GM18517 (cell line): ENCODE data around the gene CDC25B.
A peak's percentile ranks its signal among the peaks of the same experiment; 100 is the strongest.

Experiments used
- ATAC-seq: cut with Tn5 transposase; IDR thresholded peaks from one replicate; pipeline ENCODE4 v1.9.1; 2021; ENCODE audit warnings: mild to moderate bottlenecking, moderate library complexity; ENCODE audit not compliant: unreplicated experiment

CDC25B gene

DNA sequence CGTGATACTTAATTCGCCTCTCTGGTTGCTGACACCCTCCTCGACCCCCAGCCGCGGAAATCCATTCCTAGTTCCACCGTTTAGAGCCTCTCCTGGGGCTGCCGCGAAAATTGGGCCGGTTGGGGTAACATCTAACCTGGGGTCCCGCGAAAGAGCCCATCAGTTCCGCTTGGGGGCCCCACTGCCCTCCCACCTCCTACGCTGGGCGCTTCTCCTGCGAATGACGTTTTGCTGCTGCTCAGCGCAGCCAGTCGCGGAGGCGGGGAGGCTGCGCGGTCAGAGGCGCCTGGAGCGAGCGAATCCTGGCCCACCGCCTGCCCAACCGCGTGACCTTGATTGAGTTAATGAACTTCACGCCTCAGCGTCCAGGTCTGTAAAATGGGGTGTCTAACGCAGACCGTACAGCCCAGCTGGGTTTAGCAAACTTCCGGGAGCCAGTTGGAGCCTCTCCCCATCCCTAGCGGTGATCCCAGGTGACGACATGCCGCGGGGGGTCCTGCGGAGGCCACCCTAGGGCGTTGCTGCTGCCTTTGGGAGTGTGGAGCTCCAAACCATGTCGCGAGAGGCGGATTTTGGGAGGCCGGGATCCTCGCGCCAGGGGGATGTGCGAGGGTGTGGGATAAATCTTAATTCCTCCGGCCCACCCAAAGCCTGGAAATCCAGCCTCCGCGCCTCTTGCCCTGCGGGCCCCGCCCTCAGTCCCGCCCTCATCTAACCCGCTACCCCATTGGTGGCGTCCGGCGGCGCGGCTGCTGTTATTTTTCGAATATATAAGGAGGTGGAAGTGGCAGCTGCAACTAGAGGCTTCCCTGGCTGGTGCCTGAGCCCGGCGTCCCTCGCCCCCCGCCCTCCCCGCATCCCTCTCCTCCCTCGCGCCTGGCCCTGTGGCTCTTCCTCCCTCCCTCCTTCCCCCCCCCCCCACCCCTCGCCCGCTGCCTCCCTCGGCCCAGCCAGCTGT, at the start of gene CDC25B:
CDC25B (plus strand) TSS at position 800 of the 958 bp plus-strand sequence. CDS start 222 bp downstream, outside the sequence.
- ATAC-seq: peak; percentile 49

DNA sequence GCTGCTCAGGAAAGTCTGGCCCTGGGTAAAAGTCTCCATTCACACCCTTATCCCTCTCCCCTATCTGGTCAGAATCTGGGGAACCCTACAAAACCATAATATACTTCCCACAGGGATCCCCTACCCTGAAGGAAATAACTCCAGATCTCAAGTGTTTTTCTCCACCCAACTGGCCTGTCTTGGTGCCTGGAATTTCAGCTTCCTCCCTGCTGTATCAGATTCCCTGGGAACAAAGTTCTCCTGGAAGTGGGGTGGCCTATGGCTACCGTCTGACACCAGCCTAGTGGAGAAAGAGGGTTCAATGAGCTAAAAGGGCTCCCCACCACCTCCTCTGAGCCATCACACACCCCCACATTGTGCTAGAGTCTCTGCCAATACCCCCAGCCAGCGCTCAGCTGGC, 48.6 kb upstream of the CDC25B start:
- ATAC-seq: no peak

DNA sequence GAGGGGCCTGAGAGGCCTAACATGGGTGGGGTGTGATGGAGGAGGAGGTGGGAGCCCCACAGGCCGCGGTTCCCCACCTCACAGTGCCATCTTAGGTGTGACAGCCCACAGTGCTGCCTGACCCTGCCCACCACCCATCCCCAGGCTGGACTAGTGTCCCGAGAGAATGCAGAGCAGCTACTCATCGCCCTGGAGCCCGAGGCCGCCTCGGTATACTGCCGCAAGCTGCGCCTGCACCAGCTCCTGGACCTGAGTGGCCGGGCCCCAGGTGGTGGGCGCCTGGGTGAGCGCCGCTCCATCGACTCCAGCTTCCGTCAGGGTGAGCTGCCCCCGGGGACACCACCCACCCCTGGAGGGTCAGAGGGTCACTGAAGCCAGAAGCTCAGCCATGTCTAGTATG, 48.0 kb upstream of the CDC25B start:
- ATAC-seq: no peak

DNA sequence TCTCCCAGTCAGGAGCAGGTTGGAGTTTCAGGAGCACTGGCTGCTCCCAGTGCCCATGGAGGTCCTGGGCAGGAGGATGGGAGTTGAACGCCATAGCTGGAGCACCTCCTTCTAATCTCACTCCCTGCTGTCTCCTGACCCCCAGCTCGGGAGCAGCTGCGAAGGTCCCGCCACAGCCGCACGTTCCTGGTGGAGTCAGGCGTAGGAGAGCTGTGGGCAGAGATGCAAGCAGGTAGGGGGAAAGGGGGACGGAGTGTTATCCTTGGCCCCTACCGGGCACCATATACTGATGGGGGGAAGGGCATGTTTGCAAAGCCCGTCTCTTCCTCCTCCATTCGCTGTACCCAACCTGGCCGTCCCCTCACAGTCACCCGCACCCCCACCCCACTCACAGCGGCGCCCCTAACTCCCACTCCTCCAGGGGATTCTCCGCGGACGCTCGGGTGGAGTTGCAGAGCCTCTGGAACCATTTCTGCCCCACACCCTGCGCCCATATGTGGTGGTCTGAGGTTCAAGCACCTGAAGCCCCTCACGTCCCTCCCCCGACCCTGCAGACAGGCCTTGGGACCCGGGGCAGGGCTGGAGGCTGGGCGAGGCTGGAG, 46.9 kb upstream of the CDC25B start:
- ATAC-seq: no peak

DNA sequence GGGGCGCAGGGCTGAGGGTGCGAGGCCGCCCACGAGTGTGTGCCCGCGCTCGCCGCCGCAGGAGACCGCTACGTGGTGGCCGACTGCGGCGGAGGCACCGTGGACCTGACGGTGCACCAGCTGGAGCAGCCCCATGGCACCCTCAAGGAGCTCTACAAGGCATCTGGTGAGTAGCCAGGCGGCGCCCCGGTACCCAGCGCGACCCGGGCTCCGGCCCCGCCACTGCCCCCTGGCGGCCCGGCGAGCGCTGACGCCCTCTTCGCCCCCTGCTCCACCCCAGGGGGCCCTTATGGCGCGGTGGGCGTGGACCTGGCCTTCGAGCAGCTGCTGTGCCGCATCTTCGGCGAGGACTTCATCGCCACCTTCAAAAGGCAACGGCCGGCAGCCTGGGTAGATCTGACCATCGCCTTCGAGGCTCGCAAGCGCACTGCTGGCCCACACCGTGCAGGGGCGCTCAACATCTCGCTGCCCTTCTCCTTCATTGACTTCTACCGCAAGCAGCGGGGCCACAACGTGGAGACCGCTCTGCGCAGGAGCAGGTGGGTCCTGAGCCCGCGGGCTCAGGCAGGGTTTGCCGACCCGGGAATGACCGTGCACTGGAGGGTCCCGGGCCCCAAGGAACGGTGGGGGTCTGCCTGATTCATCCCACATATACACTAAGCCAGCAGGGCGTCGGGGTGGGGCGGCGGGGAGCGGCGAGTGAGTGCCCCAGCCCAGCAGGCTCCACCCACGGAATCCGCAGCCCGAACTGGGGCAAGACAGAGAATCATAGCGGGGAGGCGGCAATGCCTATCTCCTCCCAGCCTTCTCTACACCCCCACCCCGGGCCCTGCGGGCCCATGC, 46.2 kb upstream of the CDC25B start:
- ATAC-seq: no peak

DNA sequence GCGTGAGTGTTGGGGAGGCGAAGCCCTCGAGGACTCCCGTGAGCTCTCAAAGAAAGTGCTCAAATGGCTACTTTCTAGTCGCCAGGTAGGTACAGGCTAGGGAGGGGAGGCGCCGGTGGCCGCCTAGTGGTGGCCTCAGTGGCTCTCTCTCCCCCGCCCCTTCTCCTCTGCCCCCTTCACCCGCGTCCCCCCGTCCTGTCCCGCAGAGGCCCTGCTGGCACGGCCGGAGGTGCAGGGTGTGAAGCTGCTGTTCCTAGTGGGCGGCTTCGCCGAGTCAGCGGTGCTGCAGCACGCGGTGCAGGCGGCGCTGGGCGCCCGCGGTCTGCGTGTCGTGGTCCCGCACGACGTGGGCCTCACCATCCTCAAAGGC, 44.8 kb upstream of the CDC25B start:
- ATAC-seq: no peak

DNA sequence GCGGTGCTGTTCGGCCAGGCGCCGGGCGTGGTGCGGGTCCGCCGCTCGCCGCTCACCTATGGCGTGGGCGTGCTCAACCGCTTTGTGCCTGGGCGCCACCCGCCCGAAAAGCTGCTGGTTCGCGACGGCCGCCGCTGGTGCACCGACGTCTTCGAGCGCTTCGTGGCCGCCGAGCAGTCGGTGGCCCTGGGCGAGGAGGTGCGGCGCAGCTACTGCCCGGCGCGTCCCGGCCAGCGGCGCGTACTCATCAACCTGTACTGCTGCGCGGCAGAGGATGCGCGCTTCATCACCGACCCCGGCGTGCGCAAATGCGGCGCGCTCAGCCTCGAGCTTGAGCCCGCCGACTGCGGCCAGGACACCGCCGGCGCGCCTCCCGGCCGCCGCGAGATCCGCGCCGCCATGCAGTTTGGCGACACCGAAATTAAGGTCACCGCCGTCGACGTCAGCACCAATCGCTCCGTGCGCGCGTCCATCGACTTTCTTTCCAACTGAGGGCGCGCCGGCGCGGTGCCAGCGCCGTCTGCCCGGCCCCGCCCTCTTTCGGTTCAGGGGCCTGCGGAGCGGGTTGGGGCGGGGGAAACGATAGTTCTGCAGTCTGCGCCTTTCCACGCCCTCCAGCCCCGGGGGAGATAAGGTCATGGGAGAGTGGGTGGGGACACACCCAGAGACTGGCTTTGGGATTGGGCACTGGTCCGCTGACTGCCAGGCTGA, 44.3 kb upstream of the CDC25B start:
- ATAC-seq: no peak

DNA sequence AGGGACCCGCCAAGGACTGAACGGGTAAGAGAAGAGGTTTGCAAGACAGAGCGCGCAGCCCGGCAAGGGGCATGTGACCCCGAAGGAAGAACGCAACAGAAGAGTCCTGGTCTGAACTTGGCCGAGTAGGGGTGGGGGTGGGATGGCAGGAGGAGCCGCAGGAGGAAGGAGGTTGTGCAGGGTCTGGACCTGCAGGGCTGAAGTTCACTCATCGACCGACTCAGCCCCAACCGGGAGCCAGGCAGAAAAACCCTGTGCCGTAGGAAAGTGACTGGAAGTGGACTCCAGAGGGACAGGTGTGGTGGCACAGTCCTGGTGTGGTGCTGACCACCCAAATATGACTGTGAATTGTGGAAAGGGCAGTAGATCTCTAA, 43.7 kb upstream of the CDC25B start:
- ATAC-seq: no peak

DNA sequence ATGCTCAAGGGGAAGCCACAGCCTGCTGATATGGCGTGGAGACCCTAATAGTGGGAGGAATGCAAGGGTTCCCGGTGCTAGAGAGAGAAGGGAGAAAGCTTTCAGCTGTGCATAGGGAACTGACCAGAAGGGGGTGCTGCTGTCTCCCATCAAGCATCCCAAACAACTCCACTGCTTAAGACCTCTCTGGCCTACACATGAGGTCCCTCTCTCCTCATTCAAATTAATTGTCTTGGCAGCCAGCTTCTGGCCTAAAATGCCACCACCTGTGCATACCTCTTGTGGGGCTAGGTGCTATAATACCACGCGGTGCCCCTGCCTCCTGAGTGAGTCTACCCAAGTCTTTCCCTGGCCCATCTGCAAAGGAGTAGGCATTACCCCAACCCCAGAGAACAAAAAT, 43.0 kb upstream of the CDC25B start:
- ATAC-seq: no peak

DNA sequence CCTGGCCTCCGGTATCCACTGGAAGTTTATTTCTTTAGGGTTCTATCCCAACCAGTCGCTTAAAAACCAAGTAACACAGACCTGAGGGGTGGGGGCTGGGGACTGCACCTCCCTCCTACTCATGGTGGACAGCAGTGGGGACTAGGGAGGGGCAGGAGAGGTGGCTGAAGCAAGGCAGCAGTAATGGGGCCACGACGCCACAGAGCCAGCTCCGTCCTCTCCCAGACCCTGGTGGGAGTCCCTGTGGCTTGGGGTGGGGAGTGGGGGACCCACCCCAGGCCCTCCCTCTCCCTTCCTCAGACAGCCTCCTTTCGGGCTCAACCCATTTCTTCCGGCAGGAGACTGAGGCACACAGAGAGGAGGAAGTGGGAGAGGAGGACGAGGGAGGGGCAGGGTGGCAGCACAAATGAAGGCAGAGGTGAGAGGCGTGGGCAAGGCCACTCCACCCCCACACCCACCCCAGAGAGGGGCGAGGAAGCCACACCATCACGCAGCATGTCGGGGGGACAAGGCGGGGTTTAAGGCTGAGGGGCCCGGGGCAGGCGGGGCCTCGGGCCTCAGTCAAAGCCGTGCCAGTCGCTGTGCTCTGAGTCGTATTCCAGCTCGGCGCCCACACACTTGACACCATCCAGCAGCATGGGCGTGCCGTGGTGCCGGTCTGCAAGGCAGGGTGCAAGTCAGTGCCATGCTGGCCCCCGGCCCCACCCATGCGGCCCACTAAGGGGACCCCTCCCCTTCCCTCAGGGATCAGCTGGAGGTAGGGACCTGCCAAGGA, 42.4 kb upstream of the CDC25B start:
- no peak for ATAC-seq

DNA sequence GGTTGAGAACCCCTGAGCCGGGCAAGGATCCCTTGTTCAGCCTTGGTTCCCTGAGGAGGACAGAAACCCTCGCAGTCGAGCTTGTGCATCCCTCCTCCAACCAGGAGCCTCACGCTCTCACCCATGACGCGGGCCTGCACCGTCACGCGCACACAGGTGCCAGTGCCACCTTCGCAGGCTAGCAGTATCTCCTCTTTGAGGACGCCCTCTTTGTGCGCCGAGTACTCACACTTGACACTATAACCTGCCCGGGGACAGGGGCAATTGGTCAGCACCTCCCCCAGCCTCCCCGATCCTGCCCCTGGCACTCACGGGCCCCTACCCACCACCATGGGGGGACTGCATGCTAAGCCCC, 41.9 kb upstream of the CDC25B start:
- ATAC-seq: no peak

DNA sequence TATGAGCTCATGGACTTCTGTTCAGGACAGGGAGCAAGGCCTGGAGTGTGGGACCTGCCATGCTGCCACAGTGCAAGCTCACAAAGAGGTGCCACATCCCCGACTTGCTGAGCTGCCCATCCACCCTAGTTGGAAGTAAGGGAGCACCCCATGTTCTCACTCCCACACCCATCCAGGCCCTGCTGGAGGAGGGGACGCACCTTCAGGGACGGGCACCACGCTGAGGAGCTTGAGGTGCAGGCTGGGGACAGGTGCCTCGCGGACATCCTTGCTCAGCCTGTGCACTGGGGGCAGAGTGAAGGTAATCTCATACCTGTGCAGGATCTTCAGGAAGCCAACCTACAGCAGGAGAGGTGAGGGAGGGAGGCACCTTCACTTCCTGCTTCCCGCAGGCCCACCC, 40.8 kb upstream of the CDC25B start:
- no peak for ATAC-seq

DNA sequence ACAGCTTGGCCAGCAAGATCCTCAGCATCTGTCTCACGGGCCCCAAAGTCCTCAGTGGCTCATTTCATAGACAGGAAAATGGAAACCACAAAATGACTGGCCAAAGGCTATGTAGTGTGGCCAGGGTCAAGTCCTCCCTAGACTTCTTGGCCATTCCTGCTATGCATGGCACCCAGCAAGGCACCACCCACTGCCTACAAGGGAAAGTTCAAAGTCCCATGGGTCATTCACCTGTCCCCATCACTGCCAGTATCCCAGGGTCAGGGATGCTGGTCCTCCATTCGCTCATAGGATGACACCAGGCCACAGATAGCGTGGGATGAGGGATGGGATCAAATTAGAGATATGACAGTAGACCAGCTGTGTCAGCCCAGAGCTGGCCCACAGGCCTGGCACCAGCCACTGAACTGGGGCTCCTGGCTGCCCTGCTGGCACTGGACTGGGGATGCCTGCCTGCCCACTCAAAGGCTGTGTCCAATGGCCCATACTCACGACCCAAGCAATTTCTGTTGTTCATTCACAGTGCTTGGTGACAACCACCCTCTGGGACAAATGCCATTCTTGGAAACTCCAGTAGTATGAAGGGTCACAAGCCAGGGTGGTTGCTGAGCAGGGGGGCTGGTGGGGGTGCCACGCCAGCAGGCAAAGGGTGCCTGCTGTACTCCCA, 40.2 kb upstream of the CDC25B start:
- ATAC-seq: no peak

DNA sequence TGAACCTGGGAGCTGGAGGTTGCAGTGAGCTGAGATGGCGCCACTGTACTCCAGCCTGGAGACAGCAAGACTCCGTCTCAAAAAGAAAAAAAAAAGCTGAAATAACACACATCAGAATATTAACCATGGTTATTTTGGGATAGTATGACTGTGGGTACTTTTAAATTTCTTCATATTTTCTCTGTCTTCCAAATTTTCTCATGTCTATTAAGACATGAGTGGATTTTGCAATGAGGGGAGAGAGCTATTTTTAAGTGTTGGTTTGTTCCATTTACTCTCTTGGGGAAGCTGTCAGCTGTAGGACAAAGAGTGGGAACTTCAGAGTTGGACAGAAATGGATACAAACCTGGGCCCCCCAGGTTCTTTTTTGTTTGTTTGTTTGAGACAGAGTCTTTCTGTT, 38.8 kb upstream of the CDC25B start:
- no peak for ATAC-seq

DNA sequence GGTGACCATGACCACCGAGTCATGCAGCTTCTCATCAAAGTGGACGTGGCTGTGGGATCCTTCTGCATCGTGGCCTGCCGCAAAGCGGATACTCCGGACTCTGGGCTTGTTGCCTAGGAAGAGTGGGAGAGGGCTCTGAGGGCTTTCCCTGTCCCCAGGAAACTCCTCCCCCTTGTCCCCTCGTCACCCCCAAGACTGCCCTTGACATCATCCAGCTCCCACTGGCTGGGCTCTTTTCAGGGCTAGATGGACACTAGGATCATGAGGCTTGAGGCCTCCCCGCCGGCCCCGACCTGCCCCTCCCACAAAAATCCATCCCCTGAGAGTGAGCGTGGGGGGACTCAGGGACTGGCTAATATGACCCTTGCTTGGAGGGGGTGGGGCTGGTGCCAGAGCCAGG, 37.5 kb upstream of the CDC25B start:
- no peak for ATAC-seq

DNA sequence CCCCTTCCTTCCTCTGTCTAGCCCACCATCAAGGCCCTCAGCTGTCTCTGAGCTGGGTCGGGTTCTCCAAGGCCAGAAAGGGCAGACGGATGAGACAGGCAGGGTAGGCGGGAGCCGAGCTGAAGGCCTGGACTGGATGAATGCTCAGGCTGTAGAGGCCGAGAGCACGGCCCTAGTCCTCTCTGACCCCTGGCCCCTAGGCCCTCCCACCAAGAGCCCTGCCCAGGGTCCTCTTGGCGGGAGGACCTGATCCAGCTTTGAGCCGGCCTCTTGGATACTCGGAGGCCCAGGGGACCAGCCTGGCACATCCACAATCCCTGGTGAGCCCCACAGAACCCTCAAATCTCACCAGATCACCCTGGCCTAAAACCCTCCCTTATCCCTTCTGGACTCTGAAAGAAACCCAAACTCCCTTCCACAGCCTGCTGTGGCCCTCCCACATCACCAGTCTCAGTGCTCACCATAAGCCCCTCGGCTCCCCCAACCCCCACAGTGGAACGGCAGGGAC, 36.7 kb upstream of the CDC25B start:
- no peak for ATAC-seq

DNA sequence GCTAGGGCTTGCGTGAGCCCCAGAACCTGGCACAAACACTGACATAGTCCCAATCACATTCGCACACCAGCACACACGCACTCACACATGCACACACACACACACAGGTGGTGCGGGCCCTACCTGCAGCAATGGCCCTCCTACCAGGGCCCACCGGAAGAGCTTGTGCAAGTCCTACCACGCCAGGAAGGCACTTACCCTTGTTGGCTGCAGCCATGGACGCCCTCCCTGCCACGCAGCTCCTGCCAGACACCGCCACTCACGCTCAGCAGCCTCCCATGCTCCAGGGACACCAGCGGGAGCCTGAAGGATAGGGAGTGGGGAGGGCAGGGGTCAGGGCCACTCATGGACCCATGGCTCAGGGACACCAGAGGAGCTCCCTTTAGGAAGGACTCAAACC, 36.2 kb upstream of the CDC25B start:
- ATAC-seq: no peak

DNA sequence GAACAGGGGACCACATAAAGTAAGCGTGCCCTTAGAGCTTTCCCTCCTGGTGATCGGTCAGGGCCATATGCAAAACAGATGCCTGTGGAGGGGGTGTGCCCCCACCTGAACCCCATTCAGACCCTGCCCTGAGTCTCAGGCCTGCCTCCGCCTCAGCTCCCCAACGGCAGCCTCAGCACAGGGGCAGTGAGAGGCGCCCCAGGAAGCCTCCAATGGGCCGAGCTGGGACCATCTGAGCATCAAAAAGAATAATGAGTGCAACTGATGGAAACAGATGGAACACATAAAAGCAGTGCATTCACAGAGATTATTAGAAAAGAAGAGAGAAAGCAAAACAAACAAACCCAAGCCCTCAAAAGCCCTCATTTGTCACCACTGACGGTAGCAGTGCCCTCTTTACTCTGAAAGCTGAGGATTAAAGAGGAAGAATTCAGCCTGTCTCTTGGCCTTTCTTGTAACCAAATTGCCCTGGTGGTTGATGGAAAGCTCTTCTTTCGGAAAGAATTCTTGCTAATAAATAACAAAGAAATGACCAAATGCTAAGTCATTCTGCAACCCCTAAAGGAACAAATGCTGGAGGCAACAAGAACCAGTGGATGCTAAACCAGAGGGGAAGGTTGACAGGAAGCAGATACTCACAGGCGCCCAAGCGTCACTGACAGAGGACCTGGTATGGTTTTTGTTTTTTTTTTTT, 35.3 kb upstream of the CDC25B start:
- no peak for ATAC-seq
